ENCODE data around the gene RSRP1. TPM values are rescaled to one million over a fixed set of nuclear protein-coding genes. Genes with fewer than 3 reads are reported as not detected.

The RSRP1 gene
- total and polyA plus RNA-seq, 2 of the 8 experiments (the other 6 are each of a cell fraction or from before 2014, with no cell fraction given), result 32.9 to 59.4 TPM

DNA sequence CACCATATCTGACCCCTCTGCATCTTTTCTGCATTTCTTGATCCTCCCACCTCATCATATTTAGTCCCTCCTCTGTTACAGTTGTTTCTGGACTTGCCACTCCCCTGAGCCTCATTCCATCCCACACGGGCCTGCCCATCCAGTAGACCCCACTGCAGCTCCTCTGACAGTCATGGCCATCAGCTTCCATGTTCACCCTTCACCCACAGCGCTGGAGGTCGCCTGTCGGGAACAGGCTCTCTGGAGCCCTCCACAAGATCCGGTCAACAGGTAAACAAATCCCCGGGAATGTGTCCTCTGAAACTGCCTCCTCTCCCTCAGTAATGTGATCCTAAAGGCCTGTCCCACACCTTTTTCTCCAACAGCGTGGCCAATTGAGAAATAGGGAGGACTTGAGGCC, 46.2 kb downstream of the RSRP1 start (continued):
- TF ChIP-seq KDM4A (IDR thresholded peaks at IDR 0.05; ENCODE audit: low read depth, low read length, severe bottlenecking), result no peak
- no peak for TF ChIP-seq SIRT6 (IDR thresholded peaks at IDR 0.05; ENCODE audit: low read length)
- TF ChIP-seq CREB1 (IDR thresholded peaks at IDR 0.05), result no peak
- no peak for TF ChIP-seq POU5F1 (IDR thresholded peaks at IDR 0.05; ENCODE audit: low read depth, low read length)
- TF ChIP-seq MAX (IDR thresholded peaks at IDR 0.05), result no peak
- TF ChIP-seq BACH1 (IDR thresholded peaks at IDR 0.05; ENCODE audit: low read length), result no peak
